ENCODE results near the gene KRTAP4-11.

The KRTAP4-11 gene

GRCh38 chr17:41082626-41083025 is 35.5 kb downstream of the KRTAP4-11 start:
- H3K4me3 ChIP-seq (ENCODE audit: low read depth, low read length): no peak overlapping the region
- no peak for TF ChIP-seq CTCF (IDR thresholded peaks at IDR 0.05; ENCODE audit: borderline replicate concordance, insufficient read depth, low read depth, low read length)

- H3K4me3 ChIP-seq (ENCODE audit: low read depth, low read length): no peak overlapping the region
- no peak for TF ChIP-seq CTCF (IDR thresholded peaks at IDR 0.05; ENCODE audit: borderline replicate concordance, insufficient read depth, low read depth, low read length)
Observed at GRCh38 chr17:41076788-41077187, 41.4 kb downstream of the KRTAP4-11 start.

- H3K4me3 ChIP-seq (ENCODE audit: low read depth, low read length): no peak overlapping the region
- TF ChIP-seq CTCF (IDR thresholded peaks at IDR 0.05; ENCODE audit: borderline replicate concordance, insufficient read depth, low read depth, low read length): no peak
Observed at GRCh38 chr17:41073676-41074075, 44.5 kb downstream of the KRTAP4-11 start.

- no peak for TF ChIP-seq CTCF (IDR thresholded peaks at IDR 0.05; ENCODE audit: borderline replicate concordance, insufficient read depth, low read depth, low read length)
- H3K4me3 ChIP-seq (ENCODE audit: low read depth, low read length): no peak overlapping the region
Observed at GRCh38 chr17:41071606-41072360, 46.4 kb downstream of the KRTAP4-11 start.

GRCh38 chr17:41069031-41069430 is 49.1 kb downstream of the KRTAP4-11 start:
- no peak overlapping the region for H3K4me3 ChIP-seq (ENCODE audit: low read depth, low read length)
- TF ChIP-seq CTCF (IDR thresholded peaks at IDR 0.05; ENCODE audit: borderline replicate concordance, insufficient read depth, low read depth, low read length): no peak

GRCh38 chr17:41067281-41067680 is 50.9 kb downstream of the KRTAP4-11 start:
- no peak for TF ChIP-seq CTCF (IDR thresholded peaks at IDR 0.05; ENCODE audit: borderline replicate concordance, insufficient read depth, low read depth, low read length)

More at GRCh38 chr17:41067281-41067680, 50.9 kb downstream of the KRTAP4-11 start:
- no peak overlapping the region for H3K4me3 ChIP-seq (ENCODE audit: low read depth, low read length)

Data from GM12875 (cell line).